Stimulated activated CD8-positive, alpha-beta memory T cell treated with anti-CD3 and anti-CD28 coated beads, Interleukin-2, amount 100 ng/mL, for 1 hour (primary cell): Measurements from ENCODE around the gene MFNG.

Experiments
- DNase-seq, 2 donors: peaks; one replicate each; pipeline ENCODE4 v3.0.0-alpha.2; 2020; ENCODE audit warnings: low read depth in 2 of 2

Gene MFNG

DNA sequence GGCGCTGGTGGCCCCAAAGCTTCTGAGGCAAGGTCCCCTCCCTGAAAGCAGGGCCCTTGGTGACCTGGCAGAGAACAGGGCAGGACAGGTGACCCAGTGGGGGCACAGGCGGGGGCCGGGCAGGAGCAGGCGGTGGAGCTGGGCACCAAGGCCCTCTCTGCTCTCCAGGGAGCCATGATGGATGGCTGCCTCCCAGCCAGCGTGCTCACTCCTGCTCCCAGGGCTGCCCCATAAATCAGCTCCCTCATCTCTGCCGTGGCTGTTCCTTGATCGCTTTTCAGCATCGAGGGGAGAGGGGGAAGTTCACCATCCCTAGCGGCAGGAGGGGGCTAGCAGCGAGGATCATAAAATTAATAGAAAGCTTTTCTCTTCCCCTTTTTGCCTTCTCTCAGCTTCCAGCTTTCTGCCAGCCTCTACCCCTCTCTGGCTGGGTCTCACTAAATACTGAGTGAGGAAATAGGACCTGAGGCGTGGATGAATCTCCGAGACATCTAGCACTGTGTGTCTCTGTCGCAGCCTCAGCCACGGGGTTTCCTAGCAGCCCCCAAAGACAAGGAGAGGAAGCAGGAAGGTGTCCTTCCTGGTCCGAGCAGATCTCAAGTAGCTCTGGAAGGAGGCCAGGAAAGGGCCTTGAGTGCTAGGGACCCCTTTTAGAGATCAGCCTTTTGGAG, 36.7 kb downstream of the MFNG start:
- no peak for DNase-seq

DNA sequence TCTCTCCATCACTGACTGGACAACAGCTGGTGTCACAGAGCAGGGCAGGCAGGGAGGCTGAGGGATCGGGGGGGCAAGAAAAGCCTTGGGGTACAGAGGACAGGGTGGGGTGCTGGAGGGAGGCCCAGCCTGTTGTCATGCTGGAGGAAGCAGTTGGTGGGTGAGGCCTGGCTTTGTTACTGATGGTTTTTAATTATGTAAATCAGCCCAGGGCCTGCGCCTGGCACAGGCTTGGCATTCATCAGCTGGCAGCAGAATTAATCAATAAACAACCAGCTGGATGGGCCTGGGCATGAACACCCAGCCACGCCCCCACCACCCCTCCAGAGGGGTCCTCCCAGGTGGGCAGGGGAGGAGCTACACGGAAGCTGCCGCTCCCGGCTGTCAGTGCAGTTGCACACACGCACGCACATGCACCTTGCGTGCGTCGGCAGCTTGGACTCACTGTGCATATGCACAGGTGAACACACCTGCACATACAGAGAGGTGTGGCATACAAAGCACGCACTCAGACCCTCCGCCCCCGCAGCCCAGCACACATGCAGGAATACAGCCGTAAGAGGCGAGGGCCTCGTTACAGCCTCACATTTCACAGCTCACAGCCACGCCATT, 37.6 kb downstream of the MFNG start:
- no peak for DNase-seq

GRCh38 chr22:37445501-37445900, 40.7 kb downstream of the MFNG start:
- DNase-seq: no peak

- no peak for DNase-seq
Measured at GRCh38 chr22:37443977-37444376, 42.2 kb downstream of the MFNG start.

- no peak for DNase-seq
Measured at GRCh38 chr22:37443086-37443485, 43.1 kb downstream of the MFNG start.

DNA sequence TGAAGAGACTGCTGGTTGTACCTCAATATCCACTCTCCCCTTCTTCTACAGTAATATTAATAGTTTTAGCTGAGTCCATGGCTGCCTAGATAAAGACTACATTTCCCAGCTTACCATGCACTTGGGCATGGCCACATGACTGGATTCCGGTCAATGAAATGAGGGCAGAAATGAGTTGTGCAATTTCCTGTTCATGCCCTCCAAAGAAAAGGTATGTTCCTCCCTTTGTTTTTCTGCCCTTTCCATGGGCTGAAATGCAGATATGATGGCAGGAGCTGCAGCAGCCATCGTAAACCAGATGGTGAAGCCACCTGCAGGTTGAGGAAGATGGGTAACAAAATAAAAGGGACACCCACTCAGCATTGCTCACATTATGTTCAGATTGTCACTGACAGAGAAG, 43.6 kb downstream of the MFNG start:
- no peak for DNase-seq

DNA sequence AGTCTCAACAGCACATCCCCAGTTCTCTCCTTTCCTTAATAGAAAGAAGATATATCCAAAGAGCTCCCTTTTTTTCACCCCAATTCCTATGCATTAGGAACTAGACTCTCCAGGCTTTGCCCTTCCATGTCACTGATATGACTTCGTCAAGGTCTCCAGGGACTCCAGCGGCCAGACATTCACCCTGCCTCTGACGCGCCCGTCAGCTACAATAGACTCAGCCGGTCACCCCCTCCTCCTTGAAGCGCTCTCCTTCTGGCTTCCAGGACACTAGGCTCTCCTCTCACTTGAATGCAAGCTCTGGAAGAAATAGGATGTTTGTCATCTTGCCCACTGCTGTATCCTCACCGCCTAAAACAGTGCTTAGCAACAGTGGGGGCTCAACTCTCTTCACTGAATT, 44.0 kb downstream of the MFNG start:
- DNase-seq: no peak

DNA sequence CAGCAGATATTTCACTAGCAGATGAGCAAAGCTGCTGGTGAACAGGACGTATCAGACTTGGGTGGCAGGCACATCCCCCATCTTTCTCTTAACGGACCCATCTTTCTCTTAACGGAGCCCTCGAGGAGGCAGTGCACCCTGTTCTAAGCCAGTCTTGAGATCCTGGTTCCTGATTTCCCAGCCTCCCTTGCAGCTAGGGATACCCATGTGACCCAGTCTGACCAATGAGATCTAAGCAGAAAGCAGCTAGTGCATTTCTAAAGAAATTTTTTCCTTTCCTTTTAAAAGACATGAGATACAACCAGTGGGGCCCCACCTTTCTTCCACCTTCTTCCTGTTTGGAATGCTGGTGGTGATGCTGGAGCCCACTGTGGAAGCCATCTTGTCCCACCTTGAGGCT, 45.3 kb downstream of the MFNG start:
- no peak for DNase-seq

GRCh38 chr22:37439347-37439746, 46.8 kb downstream of the MFNG start:
- no peak for DNase-seq

DNA sequence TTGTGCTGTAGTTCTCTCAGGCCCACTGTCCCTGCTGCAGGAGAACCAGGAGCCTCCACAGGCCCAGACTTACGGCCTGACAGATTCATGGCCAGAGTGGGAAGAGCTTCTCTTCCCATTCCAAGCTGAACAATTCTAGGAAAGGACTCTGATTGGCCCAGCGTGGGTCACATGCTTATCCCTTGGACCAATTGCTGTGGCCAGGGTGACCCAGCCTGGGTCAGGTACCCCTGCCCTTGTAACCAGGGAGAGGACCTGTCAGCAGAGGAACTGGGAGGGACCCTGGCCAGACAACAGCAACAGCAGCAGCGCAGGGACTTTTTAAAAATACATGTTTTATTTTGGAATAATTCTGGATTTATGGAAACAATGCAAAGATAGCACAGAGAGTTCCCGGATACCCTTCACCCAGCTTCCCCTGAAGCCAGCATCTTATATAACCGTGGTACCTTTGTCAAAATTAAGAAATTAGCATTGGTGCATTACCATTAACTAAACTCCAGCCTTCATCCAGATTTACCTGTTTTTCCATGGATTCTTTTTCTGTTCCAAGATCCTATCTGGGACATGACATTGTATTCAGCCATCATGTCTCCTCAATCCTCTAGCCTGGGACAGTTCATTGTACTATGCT, 50.1 kb downstream of the MFNG start:
- no peak for DNase-seq

- DNase-seq: no peak
Measured at GRCh38 chr22:37433786-37434185, 52.4 kb downstream of the MFNG start.

- DNase-seq: no peak
Measured at GRCh38 chr22:37432708-37433054, 53.5 kb downstream of the MFNG start.

DNA sequence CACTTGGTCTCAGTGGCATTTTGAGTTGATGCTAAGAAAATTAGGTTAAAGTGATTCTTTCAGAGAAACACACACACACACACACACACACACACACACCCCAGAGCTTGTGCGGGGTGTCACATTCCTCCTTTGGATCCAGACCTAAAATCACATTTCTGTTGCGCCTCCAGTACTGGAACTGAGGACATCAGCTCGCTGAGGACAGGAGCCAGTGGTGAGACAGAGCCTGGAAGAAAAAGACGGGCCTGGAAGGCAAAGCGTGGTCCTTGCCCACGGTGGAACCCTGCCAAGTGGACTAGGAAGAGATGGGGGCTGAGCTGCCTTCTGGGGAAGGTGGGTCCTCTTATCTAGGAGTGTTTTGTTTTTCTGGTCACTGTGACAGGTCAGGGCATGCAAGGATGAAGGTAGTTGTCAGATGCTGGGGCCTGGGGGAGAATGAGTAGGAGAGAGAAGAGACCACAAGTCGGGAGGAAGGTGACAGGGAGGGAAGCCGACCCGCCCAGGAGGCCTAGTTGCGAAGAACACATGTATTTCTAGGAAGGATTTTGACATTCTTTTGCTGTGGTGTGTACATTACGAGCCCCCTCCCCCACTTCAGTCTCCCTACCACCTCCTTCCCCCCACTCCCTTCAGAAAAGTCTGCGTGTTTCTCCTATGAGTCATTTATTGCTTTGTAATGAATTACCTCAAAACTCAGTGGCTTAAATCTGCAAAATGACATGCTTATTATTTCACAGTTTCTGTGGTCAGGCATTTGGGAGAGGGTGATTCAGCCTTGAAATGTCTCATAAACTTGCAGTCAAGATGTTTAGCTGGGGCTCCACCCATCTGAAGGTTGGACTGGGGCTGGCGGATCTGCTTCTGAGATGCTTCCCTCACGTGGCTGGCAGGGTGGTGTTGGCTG, 54.1 kb downstream of the MFNG start:
- no peak for DNase-seq

DNA sequence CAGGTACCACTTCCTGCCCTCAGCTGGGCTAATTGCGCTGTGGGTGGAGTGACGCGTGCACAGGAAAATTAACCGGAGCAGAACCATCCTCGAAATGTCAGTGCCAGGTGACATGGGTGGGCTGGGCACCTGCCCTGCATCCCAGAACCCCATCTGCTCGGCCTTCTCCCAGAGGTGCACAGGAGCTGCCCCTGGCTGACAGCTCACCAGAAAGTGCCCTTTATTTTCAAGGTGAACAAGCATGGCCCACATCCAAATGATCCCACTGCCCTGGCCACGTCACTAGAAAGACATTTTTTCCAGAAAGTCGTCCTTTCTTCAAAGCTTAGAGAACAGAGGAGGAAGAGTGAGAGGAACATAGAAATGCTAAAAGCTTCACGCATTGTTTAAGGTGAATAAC, 54.8 kb downstream of the MFNG start:
- DNase-seq: no peak

GRCh38 chr22:37430941-37431340, 55.2 kb downstream of the MFNG start:
- DNase-seq: no peak

- peak; percentile 25 to 36 for DNase-seq
Measured at GRCh38 chr22:37428649-37429586, 57.3 kb downstream of the MFNG start.

- DNase-seq: no peak
Measured at GRCh38 chr22:37427711-37428635, 58.2 kb downstream of the MFNG start.

DNA sequence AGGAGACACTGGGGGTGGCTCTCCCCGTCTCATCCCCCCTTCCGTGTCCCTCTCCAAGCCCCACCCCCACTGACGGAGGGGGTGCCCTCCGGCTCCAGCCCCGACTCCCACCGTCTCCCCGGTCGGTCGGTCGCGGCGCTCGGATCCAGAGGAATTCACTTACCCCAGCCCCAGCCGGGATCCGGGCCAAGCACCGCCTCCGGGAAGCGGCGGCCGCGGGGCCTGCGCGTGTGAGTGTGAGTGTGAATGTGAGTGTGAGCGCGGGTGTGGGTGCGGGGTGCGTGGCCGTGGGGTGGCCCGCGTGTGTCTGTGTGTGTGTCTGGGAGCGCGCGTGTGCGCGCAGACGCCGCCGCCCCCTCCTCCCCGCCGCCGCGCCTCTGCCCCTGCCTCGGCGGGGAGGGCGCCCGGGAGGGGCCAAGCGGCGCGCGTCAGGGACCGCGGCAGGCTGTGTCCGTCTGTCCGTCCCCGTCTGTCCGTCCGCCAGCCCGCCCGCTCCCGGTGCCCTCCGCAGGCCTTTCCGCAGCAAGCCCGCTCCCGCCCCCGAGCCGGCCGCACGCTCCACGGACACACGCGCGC, 59.0 kb downstream of the MFNG start, which contains the start of gene ELFN2:
TSS of gene ELFN2 (minus strand) at position 345 of the 576 bp plus-strand sequence. CDS start 51,945 bp downstream, outside the sequence.
- no peak for DNase-seq

- DNase-seq: no peak
Measured at GRCh38 chr22:37426706-37427134, 59.5 kb downstream of the MFNG start.
